Measurements from ENCODE around the gene CAB39. TPM values are rescaled to one million over a fixed set of nuclear protein-coding genes. Genes with fewer than 3 reads are reported as not detected.

CAB39 gene
- total RNA-seq, 1 experiment from 2014 or later, result 86.1 TPM

DNA sequence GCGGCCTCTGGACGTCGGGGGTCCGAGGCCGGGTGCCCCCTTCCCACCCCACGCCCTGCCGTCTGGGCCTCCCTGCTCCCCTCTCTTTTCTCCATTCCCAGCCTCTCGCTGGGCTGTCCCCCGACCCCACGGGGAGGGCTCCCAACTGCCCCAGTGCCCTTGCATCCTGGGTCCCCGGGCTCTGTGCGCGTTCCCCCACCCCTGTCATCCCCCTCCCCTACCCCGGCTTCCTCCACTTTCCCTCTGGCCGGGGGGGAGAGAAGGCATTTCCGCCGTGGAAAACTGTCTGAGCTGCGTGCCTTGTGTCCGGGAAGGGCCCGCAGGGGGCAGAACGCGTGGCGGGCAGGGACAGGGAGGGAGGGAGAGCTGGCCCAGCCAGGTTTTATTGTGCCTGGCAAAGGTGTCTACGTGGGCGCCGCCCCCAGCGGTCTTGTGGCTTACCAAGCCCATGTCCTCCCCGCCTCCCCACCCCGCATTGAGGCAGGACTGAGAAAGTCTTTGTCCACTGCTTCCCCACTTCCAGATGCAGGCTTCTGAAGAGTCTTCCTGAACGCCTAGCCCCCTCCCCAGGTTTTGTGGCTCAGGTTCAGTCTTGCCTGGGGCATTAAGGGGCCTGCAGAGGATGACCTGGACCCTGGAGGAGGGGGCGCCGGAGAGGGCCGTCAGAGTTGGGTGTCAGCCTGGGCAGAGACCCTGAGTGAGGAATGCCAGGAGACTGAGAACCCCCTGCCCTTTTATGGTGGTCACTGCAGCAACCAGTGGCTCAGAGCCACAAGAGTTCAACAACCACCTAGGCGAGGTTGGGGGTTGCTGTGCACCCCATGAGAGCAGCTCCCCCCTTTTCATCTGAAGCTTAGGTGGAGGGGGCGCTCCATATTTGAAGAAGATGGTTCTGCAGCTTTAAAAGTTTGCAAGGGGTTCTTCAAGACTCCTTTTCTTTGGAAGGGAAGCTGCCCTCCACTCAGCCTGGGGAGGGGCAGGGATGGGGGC lies 153.4 kb downstream of the CAB39 start:
- DNase-seq, result peak in 1 of 2 experiments; percentile 37
- intact Hi-C loops (cut with micrococcal nuclease; ENCODE audit: unreplicated experiment), result no loop called here

GRCh38 chr2:230866756-230867523 lies 154.3 kb downstream of the CAB39 start:
- Histone ChIP-seq H3K79me2 (ENCODE audit: low read depth) (no peaks in the 10 kb centered on the region), H2AFZ (no peak overlapping the region), H3K36me3 (ENCODE audit: low read depth) (no peaks in the 10 kb centered on the region), H4K20me1 (ENCODE audit: insufficient read depth) (no peaks in the 10 kb centered on the region), H3F3A (ENCODE audit: insufficient read depth, low read depth) (peaks cover 5% of the 10 kb centered on the region; the same call in 1 of the 2 replicates), H3K9me3 (ENCODE audit: insufficient read depth, low read depth) (no peaks in the 10 kb centered on the region), H3K9me2 (ENCODE audit: insufficient read depth) (no peaks in the 10 kb centered on the region), H3K4me3 (no peak overlapping the region), H3K27me3 (ENCODE audit: insufficient read depth, low read depth) (peaks cover 9% of the 10 kb centered on the region; the same call in 1 of the 2 replicates), H3K27ac (no peak overlapping the region), H3K4me2 (no peak overlapping the region), H3K4me1 (replicated peaks; ENCODE audit: insufficient read depth) (no peaks in the 10 kb centered on the region; the same call in 1 of the 2 replicates)
- ChIA-PET CTCF (no interaction called here), POLR2A (ENCODE audit: unreplicated experiment) (interaction anchor here (0.7 kb wide), 1 partner anchor 9 kb away, joined by 14 read pairs; no protein-coding TSS in a partner anchor)
- TF ChIP-seq EZH2 (IDR thresholded peaks at IDR 0.05; ENCODE audit: low read depth), result no peak
- no peak for TF ChIP-seq CTCF (conservative IDR thresholded peaks at IDR 0.05)
- intact Hi-C loops (cut with micrococcal nuclease; ENCODE audit: unreplicated experiment), result no loop called here
- DNase-seq, result no peak
- BruUV-seq (replicated peaks), result TSS peak; percentile 15

More for the DNA sequence above, 153.4 kb downstream of the CAB39 start:
- peaks cover 11% of the 10 kb centered on the region; the same call in 1 of the 2 replicates for H3K27me3 ChIP-seq (ENCODE audit: insufficient read depth, low read depth)
- H2AFZ ChIP-seq, result no peak overlapping the region
- ChIA-PET CTCF (interaction anchor here (0.6 to 0.7 kb wide), 2 partner anchors 10 to 251 kb away, joined by 3 to 8 read pairs; no protein-coding TSS in a partner anchor), POLR2A (ENCODE audit: unreplicated experiment) (no interaction called here)
- no peaks in the 10 kb centered on the region for H3K36me3 ChIP-seq (ENCODE audit: low read depth)
- no peak for TF ChIP-seq EZH2 (IDR thresholded peaks at IDR 0.05; ENCODE audit: low read depth)
- H3K4me3 ChIP-seq, result peak overlapping the region; percentile 84; the same call in 1 of the 2 replicates
- no peaks in the 10 kb centered on the region for H3K79me2 ChIP-seq (ENCODE audit: low read depth)
- no peaks in the 10 kb centered on the region for H3K9me2 ChIP-seq (ENCODE audit: insufficient read depth)
- BruUV-seq (replicated peaks), result no TSS peak
- H3K27ac ChIP-seq, result no peak overlapping the region
- H3F3A ChIP-seq (ENCODE audit: insufficient read depth, low read depth), result peaks cover 5% of the 10 kb centered on the region; the same call in 1 of the 2 replicates
- peak overlapping the region; percentile 93 for H3K4me2 ChIP-seq
- H3K9me3 ChIP-seq (ENCODE audit: insufficient read depth, low read depth), result no peaks in the 10 kb centered on the region
- H4K20me1 ChIP-seq (ENCODE audit: insufficient read depth), result no peaks in the 10 kb centered on the region
- no peaks in the 10 kb centered on the region; the same call in 1 of the 2 replicates for H3K4me1 ChIP-seq (replicated peaks; ENCODE audit: insufficient read depth)

DNA sequence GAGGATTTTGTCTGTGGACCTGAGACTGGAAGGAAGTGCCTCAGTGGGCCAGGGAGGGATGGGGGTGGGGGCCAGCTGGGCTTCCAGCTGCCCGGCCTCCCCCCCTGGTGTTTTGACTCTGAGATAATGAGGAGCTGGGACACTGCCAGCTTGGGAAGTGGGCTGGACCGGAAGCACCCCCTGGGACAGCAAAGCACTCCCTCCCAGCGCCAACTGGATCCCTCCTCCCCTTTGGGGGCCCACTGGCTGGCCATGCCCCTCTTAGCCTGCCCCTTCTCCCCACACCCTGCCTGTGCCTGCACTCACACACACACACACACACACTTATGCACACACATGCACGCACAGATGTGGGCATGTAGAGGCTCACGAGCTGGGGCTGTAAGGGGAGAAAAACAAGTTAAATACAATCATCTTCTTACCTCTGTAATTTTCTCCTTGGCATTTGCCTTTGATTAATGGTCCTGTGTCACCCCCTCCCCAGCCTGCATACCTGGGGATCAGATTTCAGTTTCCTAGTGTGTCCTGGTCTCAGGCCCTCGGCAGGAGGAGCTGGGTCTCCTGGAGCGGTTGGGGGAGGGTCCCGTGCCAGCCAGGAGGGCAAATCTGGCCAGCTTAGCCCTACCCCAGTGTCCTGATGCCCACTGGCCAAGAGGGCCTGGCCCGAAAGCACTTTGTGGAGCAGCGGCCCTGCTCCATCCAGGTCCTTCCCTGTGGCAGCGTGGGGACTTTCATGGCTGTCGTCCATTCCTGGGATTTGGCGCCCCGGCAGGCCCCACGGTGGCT lies 155.7 kb downstream of the CAB39 start:
- Histone ChIP-seq H3K9me2 (ENCODE audit: insufficient read depth) (no peaks in the 10 kb centered on the region), H3K4me1 (replicated peaks; ENCODE audit: insufficient read depth) (no peaks in the 10 kb centered on the region; the same call in 1 of the 2 replicates), H3K4me3 (no peak overlapping the region), H4K20me1 (ENCODE audit: insufficient read depth) (no peaks in the 10 kb centered on the region), H2AFZ (no peak overlapping the region), H3K36me3 (ENCODE audit: low read depth) (no peaks in the 10 kb centered on the region), H3K27ac (no peak overlapping the region), H3F3A (ENCODE audit: insufficient read depth, low read depth) (0 out of 2 replicates have a peak, but pooled peaks cover 5% of the 10 kb centered on the region), H3K79me2 (ENCODE audit: low read depth) (no peaks in the 10 kb centered on the region), H3K27me3 (ENCODE audit: insufficient read depth, low read depth) (peaks cover 3% of the 10 kb centered on the region; the same call in 1 of the 2 replicates), H3K9me3 (ENCODE audit: insufficient read depth, low read depth) (no peaks in the 10 kb centered on the region), H3K4me2 (no peak overlapping the region)
- intact Hi-C loops (cut with micrococcal nuclease; ENCODE audit: unreplicated experiment), result no loop called here
- CTCF ChIA-PET, result no interaction called here
- DNase-seq, result no peak
- POLR2A ChIA-PET (ENCODE audit: unreplicated experiment), result no interaction called here
- TF ChIP-seq CTCF (conservative IDR thresholded peaks at IDR 0.05) (no peak), EZH2 (IDR thresholded peaks at IDR 0.05; ENCODE audit: low read depth) (no peak)
- BruUV-seq (replicated peaks), result no TSS peak

All from PC-9 (cell line).